CD4-positive, alpha-beta T cell treated with Interleukin-10 for 1 hour (primary cell): ENCODE measurements around the gene GSS.
A peak's percentile ranks its signal among the peaks of the same experiment; 100 is the strongest.

Source experiments
- DNase-seq: peaks from one replicate; pipeline ENCODE4 v3.0.0-alpha.2; 2020

The GSS gene

DNA sequence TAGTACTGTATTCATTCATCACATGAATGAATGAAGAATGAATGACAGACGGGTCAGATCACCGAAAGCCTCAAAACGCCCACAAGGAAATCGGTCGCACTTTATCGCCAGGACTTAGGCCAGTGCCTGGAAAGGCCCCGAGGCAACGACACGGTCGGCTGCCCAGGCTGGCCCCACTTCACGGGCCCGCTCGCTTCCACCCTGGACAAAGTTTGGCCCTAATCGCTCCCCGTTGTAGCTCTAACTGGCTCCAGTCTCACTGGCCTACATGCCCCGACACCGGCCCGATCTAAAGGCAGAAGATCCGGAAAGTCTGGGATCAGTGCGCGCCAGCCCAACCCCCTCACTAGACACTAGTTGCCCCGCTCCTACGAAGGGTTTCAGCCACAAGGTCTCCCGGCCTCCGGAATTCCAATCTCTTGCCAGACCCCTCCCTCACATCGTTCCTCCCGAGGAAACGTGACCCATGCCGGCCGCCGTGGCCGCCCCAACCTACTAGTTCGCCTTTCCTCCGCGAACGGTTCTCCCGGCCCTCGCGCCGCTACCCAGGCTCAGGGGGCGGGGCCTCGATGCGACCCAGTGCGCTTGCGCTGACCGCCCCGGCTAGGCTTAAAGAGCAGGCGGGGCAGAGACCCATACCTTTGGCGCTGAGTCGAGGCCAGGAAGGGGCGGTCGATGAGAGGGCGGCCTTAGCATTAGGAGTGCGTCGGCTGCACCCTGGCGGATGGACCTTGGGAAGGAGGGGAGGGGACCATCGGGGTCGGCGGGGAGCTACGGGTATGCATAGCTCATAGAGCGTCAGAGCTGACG is at the start of gene GSS, which contains the start of gene MYH7B:
TSS of gene GSS (minus strand) at position 576 of the 810 bp plus-strand sequence. CDS start 3,954 bp downstream, outside the sequence.
TSS of gene MYH7B (plus strand) at position 638 of the 810 bp plus-strand sequence. CDS start 22,138 bp downstream, outside the sequence.
- peak; percentile 96 for DNase-seq

DNA sequence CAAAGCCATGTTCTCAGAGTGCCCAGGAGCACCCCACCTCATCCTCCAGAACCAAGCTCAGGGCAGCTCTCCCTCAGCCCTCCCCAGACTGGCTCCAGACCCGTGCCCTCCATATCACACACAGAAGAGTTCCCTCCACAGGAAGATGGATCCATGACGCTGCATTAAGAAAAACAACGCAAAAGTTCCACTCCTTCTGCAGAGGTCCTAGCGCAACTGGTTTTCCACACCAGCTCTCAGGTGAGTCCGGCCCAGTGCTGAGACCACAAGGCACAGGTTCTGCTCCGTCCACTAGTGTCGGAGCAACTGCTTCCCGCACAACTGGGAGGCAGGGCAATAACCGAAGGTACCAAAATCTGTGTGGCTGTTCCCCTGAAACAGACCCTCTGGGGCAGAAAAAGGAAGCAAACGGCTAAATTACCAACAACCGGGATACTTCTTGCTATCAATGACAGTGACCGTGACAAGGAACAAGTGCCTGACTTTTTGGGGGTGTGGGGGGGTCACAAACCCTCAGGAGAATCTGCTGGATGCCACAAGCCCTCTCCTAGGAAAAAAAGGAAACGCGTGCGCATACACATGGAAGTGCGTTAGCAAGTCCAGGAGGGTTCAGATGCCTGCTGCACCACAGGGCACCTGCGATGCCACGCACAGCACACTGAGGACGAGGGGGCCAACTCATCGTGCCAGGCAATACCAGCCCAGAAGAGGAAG is 49.3 kb upstream of the GSS start:
- no peak for DNase-seq

DNA sequence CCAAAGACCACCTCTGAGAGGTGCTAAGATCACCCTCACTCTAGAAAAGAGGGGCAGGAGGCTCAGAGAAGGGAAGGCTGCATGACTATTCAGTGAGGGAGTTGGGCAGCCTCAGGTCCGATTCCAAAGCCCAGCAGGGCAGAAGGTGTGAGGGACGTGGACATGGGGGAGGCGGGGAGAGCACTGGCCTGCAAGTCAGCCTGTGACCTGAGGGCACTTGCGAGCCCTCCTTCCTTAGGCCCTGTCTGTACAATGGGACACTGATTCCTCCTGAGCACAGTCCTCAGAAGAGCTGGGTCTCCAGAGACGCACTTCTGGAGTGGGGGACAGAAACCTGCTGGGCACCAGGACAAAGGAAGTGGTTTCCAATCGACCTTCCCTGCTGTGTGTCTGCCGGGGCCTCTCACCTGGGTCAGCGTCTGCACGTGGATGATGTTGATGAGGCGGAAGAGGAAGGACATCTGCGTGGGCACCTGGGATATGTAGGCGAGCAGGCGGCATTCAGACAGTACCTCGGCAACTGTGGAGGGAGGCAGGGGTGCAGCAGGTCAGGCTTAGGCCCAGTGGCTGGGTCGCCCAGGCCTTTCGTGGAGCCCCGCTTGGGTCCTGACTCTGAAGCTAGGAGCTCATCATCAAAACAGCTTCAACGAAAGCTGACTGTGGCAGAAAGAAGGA is 48.6 kb upstream of the GSS start:
- DNase-seq = no peak

DNA sequence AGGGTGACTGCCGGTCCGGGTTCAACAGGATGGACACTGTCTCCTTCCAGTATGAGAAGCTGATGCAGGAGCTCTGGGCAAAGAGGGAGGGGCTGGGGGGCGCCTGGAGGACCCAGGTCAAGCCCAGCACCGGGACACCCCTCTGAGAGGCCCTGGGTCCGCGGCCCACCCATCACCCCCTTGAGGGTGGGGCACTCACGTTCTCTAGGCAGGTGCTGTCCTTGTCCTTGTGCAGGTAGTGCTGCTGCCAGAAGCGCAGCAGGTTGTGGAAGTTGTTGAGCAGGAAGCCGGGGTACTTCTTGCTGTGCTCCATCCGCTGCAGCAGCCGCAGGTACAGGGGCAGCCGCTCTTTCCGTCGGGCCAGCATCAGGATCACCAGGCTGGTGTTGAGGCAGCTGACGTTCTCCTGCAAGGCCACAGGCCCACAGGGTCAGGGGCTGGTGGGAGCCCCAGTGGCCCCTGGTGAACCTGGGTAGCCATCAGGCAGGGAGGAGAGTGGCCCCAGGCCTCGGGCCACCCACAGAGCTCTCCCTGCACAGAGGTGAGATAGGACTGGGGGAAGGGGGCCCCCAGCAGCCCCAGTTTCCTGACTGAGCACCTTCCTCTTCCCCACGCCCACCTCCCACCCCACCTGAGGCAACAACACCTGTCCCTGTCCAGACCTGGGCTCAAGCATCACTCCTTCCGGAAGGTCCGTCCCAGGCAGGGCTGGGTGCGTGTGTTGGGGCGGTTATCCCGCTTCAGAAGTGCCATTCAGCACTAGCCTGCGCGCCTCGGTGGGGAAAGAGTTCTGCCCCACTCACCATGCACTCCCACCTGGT is 47.8 kb upstream of the GSS start:
- DNase-seq = no peak

DNA sequence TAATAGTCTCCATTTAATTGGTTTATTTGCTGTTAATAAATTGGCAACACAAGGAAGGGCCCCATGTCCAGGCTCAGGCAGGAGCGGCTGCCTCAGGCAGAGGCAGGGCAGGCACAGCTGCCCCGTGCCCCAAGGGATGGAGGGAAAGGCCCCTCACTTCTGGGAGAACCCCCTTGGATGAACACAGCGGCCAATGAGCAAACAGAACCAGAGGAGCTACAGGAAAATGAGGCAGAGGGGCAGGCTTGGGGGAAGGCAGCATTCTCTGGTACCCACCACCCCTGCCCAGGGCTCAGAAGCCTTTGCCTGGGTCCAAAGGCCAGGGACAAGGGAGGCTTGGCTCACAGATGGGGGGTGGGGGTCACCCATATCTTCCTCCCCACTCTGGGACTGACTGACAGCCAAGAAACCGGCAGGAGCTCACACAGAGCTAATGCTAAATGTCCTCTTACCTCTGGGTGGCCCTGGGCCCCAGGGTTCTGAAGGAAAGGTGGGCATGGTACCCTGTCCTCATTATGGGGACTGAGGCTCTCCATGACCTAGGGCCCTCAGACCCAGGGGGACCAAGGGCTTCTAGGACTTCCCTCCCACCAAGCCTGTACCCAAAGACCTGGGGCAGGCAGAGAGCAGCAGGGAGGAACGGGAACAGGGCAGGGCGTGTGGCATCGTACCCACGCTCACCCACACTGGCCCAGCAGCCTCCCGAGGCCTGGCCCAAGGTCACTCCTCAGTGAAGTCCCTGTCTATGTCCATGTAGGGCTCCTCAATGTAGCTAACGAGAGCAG is 47.0 kb upstream of the GSS start:
- DNase-seq = no peak

DNA sequence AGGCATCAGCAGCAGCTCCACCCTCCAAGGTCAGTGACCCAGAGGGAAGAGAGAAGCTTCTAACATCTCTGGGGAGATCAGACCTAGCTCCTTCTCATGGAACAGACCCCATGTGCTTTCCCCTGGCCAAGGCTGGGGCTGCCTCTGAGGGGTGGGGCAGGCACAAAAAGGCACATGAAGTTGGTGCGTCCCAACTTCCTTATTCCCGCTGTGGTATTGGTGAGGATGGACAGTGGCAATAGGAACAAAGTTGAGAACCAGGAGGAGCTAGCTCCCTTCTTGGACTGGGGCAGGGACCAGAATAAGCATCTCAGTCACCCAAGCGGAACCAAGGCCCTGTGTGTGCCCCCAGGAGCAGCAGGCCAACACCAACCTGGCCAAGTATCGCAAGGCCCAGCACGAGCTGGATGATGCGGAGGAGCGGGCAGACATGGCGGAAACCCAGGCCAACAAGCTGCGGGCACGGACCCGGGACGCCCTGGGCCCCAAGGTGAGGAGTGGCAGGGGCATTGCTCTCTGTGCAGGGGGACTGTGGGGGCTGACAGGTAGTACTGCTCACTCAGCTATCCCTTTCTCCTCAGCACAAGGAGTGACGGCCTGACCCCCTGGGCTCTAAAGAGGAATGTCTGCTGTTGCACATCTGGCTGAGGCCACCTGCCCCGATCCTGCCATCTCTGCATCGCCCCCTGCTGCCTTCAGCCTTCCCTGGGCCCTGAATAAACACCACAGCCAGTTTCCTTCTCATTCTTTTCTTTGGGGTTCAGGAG is 46.2 kb upstream of the GSS start:
- DNase-seq = no peak

DNA sequence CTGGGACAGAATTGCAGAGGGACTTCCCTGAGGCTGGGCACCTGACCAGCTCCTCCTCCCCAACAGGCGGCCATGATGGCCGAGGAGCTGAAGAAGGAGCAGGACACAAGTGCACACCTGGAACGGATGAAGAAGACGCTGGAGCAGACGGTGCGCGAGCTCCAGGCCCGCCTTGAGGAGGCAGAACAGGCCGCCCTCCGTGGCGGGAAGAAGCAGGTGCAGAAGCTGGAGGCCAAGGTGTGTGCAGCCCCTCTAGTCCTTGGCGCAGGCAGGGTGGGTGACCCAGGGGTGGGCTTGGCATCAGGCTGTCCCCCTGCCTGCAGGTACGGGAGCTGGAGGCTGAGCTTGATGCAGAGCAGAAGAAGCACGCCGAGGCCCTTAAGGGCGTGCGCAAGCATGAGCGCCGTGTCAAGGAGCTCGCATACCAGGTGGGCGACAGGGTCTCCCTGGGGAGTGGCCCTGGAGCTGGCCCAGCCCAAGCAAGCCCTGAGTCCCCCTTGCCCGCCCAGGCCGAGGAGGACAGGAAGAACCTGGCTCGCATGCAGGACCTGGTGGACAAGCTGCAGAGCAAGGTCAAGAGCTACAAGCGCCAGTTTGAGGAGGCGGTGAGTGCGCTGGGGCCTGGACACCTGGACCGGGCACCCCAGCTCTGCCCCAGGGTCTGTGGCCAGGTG is 45.5 kb upstream of the GSS start:
- DNase-seq = no peak

DNA sequence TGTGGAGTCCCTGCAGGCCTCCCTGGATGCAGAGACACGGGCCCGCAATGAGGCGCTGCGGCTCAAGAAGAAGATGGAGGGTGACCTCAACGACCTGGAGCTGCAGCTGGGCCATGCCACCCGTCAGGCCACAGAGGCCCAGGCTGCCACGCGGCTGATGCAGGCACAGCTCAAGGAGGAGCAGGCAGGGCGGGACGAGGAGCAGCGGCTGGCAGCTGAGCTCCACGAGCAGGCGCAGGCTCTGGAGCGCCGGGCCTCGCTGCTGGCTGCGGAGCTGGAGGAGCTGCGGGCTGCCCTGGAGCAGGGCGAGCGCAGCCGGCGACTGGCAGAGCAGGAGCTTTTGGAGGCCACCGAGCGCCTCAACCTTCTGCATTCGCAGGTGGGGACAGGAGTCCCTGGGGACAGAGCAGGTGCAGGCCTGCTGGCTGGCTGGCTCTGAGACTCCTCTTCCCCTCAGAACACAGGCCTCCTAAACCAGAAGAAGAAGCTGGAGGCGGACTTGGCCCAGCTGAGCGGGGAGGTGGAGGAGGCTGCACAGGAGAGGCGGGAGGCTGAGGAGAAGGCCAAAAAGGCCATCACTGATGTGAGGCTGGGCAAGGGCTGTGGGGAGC is 44.8 kb upstream of the GSS start:
- no peak for DNase-seq

DNA sequence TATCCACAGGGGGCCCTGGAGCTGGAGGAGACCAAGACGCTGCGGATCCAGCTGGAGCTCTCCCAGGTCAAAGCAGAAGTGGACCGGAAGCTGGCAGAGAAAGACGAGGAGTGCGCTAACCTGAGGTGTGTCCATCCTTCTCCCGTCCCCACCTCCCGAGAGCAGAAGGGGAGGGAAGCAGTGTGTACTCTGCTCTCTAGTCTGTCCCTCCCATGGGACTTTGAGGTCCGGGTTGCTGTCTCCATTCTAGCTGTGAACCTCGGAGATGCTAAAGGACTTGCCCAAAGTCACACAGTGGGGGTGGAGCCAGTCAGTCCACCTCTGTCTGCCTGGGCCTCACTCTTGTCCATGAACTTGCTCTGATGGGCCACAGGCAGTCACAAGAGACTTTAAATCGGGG is 44.2 kb upstream of the GSS start:
- no peak for DNase-seq

DNA sequence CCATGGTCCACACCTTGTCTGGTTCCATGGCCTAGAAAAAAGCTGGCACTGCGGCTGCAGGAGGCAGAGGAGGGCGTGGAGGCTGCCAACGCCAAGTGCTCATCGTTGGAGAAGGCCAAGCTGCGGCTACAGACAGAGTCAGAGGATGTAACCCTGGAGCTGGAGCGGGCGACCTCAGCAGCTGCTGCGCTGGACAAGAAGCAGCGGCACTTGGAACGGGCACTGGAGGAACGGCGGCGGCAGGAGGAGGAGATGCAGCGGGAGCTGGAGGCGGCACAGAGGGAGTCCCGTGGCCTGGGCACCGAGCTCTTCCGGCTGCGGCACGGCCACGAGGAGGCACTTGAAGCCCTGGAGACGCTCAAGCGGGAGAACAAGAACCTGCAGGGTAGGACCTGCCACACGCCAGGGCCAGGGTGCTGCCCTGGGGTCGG is 43.4 kb upstream of the GSS start:
- DNase-seq = no peak

DNA sequence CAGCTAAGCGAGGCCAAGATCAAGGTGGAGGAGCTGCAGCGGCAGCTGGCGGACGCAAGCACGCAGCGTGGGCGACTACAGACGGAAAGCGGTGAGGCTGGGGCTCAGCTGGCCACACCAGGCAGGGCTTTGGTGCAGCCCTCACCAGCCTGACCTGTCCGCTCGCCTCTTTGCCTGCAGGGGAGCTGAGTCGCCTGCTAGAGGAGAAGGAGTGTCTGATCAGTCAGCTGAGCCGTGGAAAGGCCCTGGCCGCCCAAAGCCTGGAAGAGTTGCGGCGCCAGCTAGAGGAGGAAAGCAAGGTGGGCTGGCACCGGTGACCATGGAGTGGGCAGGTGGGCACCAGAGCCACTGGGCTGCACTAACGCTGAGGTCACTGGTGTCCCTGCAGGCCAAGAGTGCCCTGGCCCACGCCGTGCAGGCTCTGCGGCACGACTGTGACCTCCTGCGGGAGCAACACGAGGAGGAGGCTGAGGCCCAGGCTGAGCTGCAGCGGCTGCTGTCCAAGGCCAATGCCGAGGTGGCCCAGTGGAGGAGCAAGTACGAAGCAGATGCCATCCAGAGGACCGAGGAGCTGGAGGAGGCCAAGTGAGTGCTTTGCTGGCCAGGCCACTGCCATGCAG is 42.8 kb upstream of the GSS start:
- no peak for DNase-seq

DNA sequence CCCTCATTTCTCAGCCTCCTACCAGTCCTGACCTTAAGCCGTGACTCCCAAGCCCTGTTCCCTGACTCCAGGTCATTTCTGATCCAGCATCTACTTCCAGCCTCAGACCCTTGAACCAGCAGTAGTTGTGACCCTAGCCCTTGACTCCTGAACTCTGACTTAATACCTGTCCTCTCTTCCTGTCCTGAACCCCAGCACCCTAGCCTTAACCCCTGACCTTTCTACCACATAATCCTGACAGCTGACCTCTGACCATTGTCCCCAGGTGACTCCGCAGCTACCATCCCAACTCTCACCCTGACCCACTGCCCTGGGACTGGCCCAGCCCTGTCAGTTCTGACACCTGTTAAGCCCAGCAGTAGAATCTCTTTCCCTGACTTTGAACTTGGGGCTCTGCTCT is 42.2 kb upstream of the GSS start:
- no peak for DNase-seq

DNA sequence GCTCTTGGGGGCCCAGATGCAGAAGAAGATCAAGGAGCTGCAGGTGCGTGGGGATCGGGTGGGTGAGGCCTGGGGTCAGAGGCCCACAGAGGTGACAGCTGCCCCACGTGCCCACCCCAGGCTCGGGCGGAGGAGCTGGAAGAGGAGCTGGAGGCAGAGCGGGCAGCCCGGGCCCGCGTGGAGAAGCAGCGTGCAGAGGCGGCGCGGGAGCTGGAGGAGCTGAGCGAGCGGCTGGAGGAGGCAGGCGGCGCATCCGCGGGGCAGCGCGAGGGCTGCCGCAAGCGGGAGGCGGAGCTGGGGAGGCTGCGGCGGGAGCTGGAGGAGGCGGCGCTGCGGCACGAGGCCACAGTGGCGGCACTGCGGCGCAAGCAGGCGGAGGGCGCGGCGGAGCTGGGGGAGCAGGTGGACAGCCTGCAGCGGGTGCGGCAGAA is 41.5 kb upstream of the GSS start:
- no peak for DNase-seq

DNA sequence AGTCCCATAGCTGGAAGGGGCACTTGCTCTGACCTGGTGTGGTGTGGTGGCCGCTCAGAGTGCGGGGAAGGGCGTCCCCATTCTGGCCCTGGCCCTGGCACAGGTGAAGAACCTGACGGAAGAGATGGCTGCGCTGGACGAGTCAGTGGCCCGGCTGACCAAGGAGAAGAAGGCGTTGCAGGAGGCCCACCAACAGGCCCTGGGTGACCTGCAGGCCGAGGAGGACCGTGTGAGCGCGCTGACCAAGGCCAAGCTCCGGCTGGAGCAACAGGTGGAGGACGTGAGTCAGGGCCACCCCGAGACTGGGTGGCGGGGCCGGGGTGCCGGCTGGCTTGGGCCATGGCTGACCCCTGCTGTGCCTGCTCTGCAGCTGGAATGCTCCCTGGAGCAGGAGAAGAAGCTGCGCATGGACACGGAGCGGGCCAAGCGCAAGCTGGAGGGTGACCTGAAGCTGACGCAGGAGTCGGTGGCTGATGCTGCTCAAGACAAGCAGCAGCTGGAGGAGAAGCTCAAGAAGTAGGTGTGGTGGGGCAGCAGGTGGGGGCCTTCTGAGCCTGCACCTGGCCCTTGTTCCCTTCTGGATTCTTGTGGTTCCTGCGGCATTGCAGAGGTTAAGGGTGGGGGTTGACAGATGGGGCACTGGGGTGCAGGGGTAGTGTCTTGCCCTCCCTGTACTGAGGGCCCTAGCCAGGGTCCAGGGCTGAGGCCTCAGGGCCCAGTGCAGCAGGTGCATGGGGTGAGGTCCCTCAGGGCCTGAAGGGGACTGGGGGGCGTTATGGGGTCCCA is 40.8 kb upstream of the GSS start:
- DNase-seq = no peak

DNA sequence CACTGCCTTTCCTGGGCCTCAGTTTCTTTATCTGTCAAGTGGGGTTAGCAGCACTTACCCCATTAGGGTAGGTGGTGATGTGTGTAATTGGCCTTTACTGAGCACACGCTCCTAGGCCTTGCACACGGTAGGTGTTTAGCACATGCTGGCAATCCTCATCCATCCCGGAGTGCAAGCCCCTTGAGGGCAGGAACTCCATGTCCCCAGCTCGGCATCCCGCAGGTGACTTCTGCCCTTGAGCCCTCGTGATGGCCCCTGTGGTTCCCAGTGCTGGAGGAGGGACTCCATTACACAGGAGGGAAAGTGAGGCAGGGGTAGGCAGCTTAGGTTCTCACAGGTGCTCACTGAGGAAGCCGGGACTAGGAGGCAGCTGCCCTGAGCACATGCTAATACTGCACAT is 40.1 kb upstream of the GSS start:
- DNase-seq = no peak

DNA sequence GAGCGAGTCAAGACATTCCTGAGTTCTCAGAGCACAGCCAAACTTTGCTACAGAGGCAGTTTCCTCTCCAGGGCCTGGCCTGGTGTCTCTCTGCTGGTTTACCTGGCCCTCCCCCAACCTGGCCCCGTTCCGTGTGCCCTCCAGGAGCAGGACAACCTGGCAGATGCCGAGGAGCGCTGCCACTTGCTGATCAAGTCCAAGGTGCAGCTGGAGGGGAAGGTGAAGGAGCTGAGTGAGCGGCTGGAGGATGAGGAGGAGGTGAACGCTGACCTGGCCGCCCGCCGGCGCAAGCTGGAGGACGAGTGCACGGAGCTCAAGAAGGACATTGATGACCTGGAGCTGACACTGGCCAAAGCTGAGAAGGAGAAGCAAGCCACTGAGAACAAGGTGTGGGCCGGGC is 39.6 kb upstream of the GSS start:
- DNase-seq = no peak

DNA sequence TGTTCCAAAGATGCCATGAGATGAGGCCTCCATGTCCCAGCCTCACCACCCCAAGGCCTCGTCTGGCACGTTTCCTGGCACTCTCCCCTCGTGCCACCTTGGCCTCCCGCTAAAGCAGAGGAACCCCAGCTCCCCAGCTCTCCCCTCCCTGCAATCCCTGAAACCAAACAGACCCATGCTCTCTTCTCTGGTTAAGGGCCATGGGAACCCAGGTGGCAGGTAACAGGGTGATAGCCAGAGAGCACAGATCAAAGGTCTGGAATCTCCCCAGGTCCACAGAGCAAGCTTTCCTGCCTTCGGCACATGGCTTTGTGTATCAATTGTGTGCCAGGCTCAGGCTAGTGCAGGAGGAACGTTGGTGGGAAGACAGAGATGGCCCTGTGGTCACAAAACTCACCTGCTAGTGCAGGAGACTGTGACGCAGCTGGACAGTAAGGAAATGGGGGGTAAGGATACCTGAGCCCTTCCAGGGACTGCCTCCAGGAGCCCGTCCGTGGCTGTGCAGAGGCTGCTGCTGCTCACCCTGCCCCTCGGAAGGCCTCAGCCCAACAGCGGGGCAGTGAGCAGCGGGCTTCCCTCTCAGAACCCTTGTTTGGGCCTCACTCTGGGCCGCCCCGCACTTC is 39.0 kb upstream of the GSS start:
- no peak for DNase-seq

DNA sequence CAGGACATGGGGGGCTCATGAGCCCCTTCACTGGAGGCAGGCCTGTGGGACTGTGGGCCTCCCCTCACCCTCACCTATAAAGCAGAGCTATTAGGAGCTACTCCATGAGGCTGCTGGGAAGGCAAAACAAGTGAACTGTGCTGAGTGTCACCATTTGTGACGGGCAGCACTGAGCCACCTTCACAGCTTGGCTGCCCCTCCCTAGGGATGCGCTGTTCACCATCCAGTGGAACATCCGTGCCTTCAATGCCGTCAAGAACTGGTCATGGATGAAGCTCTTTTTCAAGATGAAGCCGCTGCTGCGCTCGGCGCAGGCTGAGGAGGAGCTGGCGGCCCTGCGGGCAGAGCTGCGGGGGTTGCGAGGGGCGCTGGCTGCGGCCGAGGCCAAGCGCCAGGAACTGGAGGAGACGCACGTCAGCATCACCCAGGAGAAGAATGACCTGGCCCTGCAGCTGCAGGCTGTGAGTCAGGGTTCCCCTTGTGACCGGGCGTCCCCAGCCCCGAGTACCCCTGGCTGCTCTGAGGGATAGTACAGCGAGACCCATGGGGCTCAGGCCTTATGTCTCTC is 38.4 kb upstream of the GSS start:
- DNase-seq = no peak
